IMR-90 (cell line): ENCODE measurements around the gene S100A2. TPM values are rescaled to one million over a fixed set of nuclear protein-coding genes. Genes with fewer than 3 reads are reported as not detected.
A peak's percentile ranks its signal among the peaks of the same experiment; 100 is the strongest.

Experiments used
- ATAC-seq: fragments of 200-7000 bp; cut with Tn5 transposase; 2 replicates; pipeline ENCODE4 v1.9.1; 2020; ENCODE audit warnings: low read depth, mild to moderate bottlenecking, moderate library complexity
- BruUV-seq: library from RNA; stranded (reverse); fragments of 400-500 nt; replicated peaks from 2 replicates; lab custom pipeline; 2021; lab: Mats Ljungman, UMichigan
- CTCF ChIA-PET: fragments of 300-600 bp; formaldehyde crosslinking; extraction: SDS; loops from one replicate; lab custom pipeline; 2021; ENCODE audit warnings: antibody characterized with exemption; lab: Yijun Ruan, JAX
- POLR2A ChIA-PET: fragments of 300-600 bp; sonication (Branson Sonifier 250); formaldehyde crosslinking; loops from one replicate; lab custom pipeline; 2022; ENCODE audit warnings: antibody characterized with exemption; ENCODE audit not compliant: unreplicated experiment; lab: Charles Lee
- DNase-seq: peaks from one replicate; pipeline ENCODE4 v3.0.0; 2013
- H2AFZ ChIP-seq: replicated peaks from 2 replicates; pipeline ENCODE3; 2013; ENCODE audit warnings: low read length, mild to moderate bottlenecking; ENCODE audit not compliant: poor library complexity
- H2AK5ac ChIP-seq: 2 replicates; pipeline ENCODE4 v1.6.1; 2013; ENCODE audit warnings: low read depth, low read length, inconsistent platforms
- H2AK9ac ChIP-seq: replicated peaks from 2 replicates; pipeline ENCODE3; 2013; ENCODE audit warnings: mild to moderate bottlenecking, low read depth, low read length, moderate library complexity; ENCODE audit not compliant: poor library complexity
- H2BK120ac ChIP-seq: 2 replicates; pipeline ENCODE4 v1.6.1; 2013; ENCODE audit warnings: low read depth, low read length, inconsistent platforms
- H2BK15ac ChIP-seq: 3 replicates; pipeline ENCODE4 v1.6.1; 2013; ENCODE audit warnings: low read depth, low read length, inconsistent platforms
- H2BK20ac ChIP-seq: 2 replicates; pipeline ENCODE4 v1.6.1; 2013; ENCODE audit warnings: low read depth, mild to moderate bottlenecking, inconsistent platforms, low read length, moderate library complexity
- H2BK5ac ChIP-seq: 2 replicates; pipeline ENCODE4 v1.6.1; 2013; ENCODE audit warnings: mild to moderate bottlenecking, low read depth, low read length, inconsistent platforms; ENCODE audit not compliant: poor library complexity, severe bottlenecking
- H3K14ac ChIP-seq: replicated peaks from 2 replicates; pipeline ENCODE4 v1.6.1; 2013; ENCODE audit warnings: low read depth, low read length, inconsistent platforms
- H3K18ac ChIP-seq: 2 replicates; pipeline ENCODE4 v1.6.1; 2013; ENCODE audit warnings: low read depth, low read length, control low read depth
- H3K23ac ChIP-seq: 2 replicates; pipeline ENCODE4 v1.6.1; 2013; ENCODE audit warnings: low read depth, low read length, inconsistent platforms
- H3K27ac ChIP-seq: 2 replicates; pipeline ENCODE4 v1.5.1; 2013; ENCODE audit warnings: mild to moderate bottlenecking, control low read depth, low read length; ENCODE audit not compliant: insufficient read depth
- H3K27me3 ChIP-seq: 2 replicates; pipeline ENCODE4 v1.6.1; 2013; ENCODE audit warnings: low read length; ENCODE audit not compliant: control insufficient read depth, insufficient read depth
- H3K36me3 ChIP-seq: 2 replicates; pipeline ENCODE4 v1.6.1; 2013; ENCODE audit warnings: low read length, mixed read lengths; ENCODE audit not compliant: control insufficient read depth, insufficient read depth
- H3K4ac ChIP-seq: 2 replicates; pipeline ENCODE4 v1.6.1; 2013; ENCODE audit warnings: low read depth, low read length, inconsistent platforms
- H3K4me1 ChIP-seq: 2 replicates; pipeline ENCODE4 v1.6.1; 2013; ENCODE audit warnings: low read length, mixed read lengths; ENCODE audit not compliant: control insufficient read depth, insufficient read depth
- H3K4me2 ChIP-seq: 2 replicates; pipeline ENCODE4 v1.6.1; 2013; ENCODE audit warnings: low read depth, mild to moderate bottlenecking, control low read depth, low read length, moderate library complexity
- H3K4me3 ChIP-seq: 2 replicates; pipeline ENCODE4 v1.5.1; 2013; ENCODE audit warnings: low read depth, mild to moderate bottlenecking, control low read depth, low read length, moderate library complexity; ENCODE audit not compliant: insufficient read depth
- H3K56ac ChIP-seq: 2 replicates; pipeline ENCODE4 v1.6.1; 2013; ENCODE audit warnings: low read length, inconsistent platforms; ENCODE audit not compliant: insufficient read depth; ENCODE audit errors: extremely low read depth
- H3K79me1 ChIP-seq, 2 experiments: 2 replicates each; pipeline ENCODE4 v1.6.1; 2013; ENCODE audit warnings: low read length in 2 of 2, inconsistent platforms in 1 of 2, low read depth in 1 of 2
- H3K9ac ChIP-seq: 2 replicates; pipeline ENCODE4 v1.6.1; 2013; ENCODE audit warnings: low read depth, low read length, control low read depth
- H3K9me1 ChIP-seq: 2 replicates; pipeline ENCODE4 v1.6.1; 2013; ENCODE audit warnings: low read length, inconsistent platforms; ENCODE audit not compliant: insufficient read depth
- H3K9me3 ChIP-seq: 2 replicates; pipeline ENCODE4 v1.6.1; 2013; ENCODE audit warnings: low read length; ENCODE audit not compliant: control insufficient read depth, insufficient read depth
- H4K20me1 ChIP-seq: 2 replicates; pipeline ENCODE4 v1.6.1; 2013; ENCODE audit warnings: low read length, inconsistent platforms; ENCODE audit not compliant: insufficient read depth
- H4K5ac ChIP-seq: 2 replicates; pipeline ENCODE4 v1.6.1; 2013; ENCODE audit warnings: mild to moderate bottlenecking, low read depth, low read length, control low read depth
- H4K8ac ChIP-seq, 2 experiments: 2 replicates each; pipeline ENCODE4 v1.6.1; 2013; ENCODE audit warnings: low read depth in 2 of 2, low read length in 2 of 2, control low read depth in 1 of 2, inconsistent platforms in 1 of 2
- H4K91ac ChIP-seq: 2 replicates; pipeline ENCODE4 v1.6.1; 2013; ENCODE audit warnings: low read depth, low read length, inconsistent platforms; ENCODE audit not compliant: insufficient read depth
- BHLHE40 ChIP-seq: fragments of 150-350 bp; IDR thresholded peaks from 2 replicates; pipeline ENCODE4 v1.6.1; 2016; ENCODE audit warnings: mild to moderate bottlenecking, low read depth, low read length
- CEBPB ChIP-seq: IDR thresholded peaks from 2 replicates; pipeline ENCODE4 v1.6.1; 2012; ENCODE audit warnings: low read depth, low read length, improper control_type of control experiment
- CTCF ChIP-seq: conservative IDR thresholded peaks from 2 replicates; pipeline ENCODE4 v1.5.1; 2012; ENCODE audit warnings: mild to moderate bottlenecking, low read depth, low read length, improper control_type of control experiment
- ELK1 ChIP-seq: fragments of 150-350 bp; IDR thresholded peaks from 2 replicates; pipeline ENCODE4 v1.6.1; 2016; ENCODE audit warnings: low read depth, mild to moderate bottlenecking, low read length, moderate library complexity, borderline replicate concordance
- FOS ChIP-seq: fragments of 150-350 bp; IDR thresholded peaks from 2 replicates; pipeline ENCODE4 v1.6.1; 2016; ENCODE audit warnings: low read depth, low read length
- MAFK ChIP-seq: IDR thresholded peaks from 2 replicates; pipeline ENCODE4 v1.6.1; 2012; ENCODE audit warnings: low read depth, low read length, improper control_type of control experiment
- MAZ ChIP-seq: IDR thresholded peaks from 2 replicates; pipeline ENCODE4 v1.6.1; 2012; ENCODE audit warnings: low read depth, mild to moderate bottlenecking, low read length, improper control_type of control experiment, moderate library complexity, borderline replicate concordance
- NFE2L2 ChIP-seq: fragments of 150-350 bp; IDR thresholded peaks from 2 replicates; pipeline ENCODE4 v1.6.1; 2016; ENCODE audit warnings: low read depth, mild to moderate bottlenecking, low read length
- POLR2A ChIP-seq: IDR thresholded peaks from 2 replicates; pipeline ENCODE4 v1.6.1; 2012; ENCODE audit warnings: mild to moderate bottlenecking, low read depth, low read length
- RAD21 ChIP-seq: IDR thresholded peaks from 2 replicates; pipeline ENCODE4 v1.6.1; 2012; ENCODE audit warnings: low read length, improper control_type of control experiment
- RCOR1 ChIP-seq: IDR thresholded peaks from 2 replicates; pipeline ENCODE4 v1.6.1; 2012; ENCODE audit warnings: mild to moderate bottlenecking, low read length, improper control_type of control experiment; ENCODE audit not compliant: insufficient replicate concordance
- RFX5 ChIP-seq: IDR thresholded peaks from 2 replicates; pipeline ENCODE4 v1.8.0; 2012; ENCODE audit warnings: low read depth, mild to moderate bottlenecking, low read length, moderate library complexity
- WGBS, 2 experiments: methylation state at CpG; one replicate each; pipeline versions ENCODE4 v1.1.5 to v1.1.7; 2013; ENCODE audit warnings: missing lambda C conversion rate in 2 of 2; ENCODE audit not compliant: insufficient read length in 1 of 2; ENCODE audit errors: extremely low coverage in 2 of 2; 5-methylcytosine and 5-hydroxymethylcytosine counted together
- dilution Hi-C: fragments of 300-500 bp; cut with HindIII; formaldehyde crosslinking; loops from one replicate; pipeline ENCODE4 v1.14.3; 2018; ENCODE audit warnings: low sequenced_read_pairs; ENCODE audit not compliant: unreplicated experiment
- in situ Hi-C: fragments of 300-500 bp; cut with MboI; formaldehyde crosslinking; loops from 3 replicates; pipeline ENCODE4 v1.14.3; 2019; ENCODE audit warnings: low sequenced_read_pairs, inconsistent platforms, mixed read lengths
- intact Hi-C: fragments of 100-400 bp; cut with micrococcal nuclease; formaldehyde crosslinking; loops from 2 replicates; pipeline ENCODE4 v1.10.0; 2022
- polyA plus RNA-seq, 3 experiments: library from polyadenylated mRNA; depleted of rRNA; stranded (reverse); fragments of >200 nt; gene quantifications; 2 replicates each; pipeline ENCODE4 v1.2.3, GENCODE V29; 2012; ENCODE audit warnings: low replicate concordance in 1 of 3
- total RNA-seq: library from RNA; depleted of rRNA; stranded (reverse); fragments of >200 nt; gene quantifications from 2 replicates; pipeline ENCODE4 v1.2.3, GENCODE V29; 2012

S100A2 gene
- total and polyA plus RNA-seq, 2 of the 4 experiments (the other 2 are of a cell fraction): 3.6 to 7.9 TPM

GRCh38 chr1:153540394-153541361, 25.0 kb downstream of the S100A2 start, which contains the start of gene S100A5:
S100A5 (minus strand) TSS chr1:153540934; CDS start chr1:153540191, 743 bp downstream.
- no TSS peak for BruUV-seq
- no peaks in the 10 kb centered on the region for H3K9me3 ChIP-seq
- H3K18ac ChIP-seq: no peak within 1 kb of the TSS
- H2AK5ac ChIP-seq: peak within 1 kb of the TSS; percentile 94
- no peaks in the 10 kb centered on the region for H3K36me3 ChIP-seq
- no peak within 1 kb of the TSS for H3K56ac ChIP-seq
- H3K27me3 ChIP-seq: no peaks in the 10 kb centered on the region
- peak within 1 kb of the TSS; percentile 97 for H2AK9ac ChIP-seq
- peak within 1 kb of the TSS; percentile 73 for H3K14ac ChIP-seq
- no peak within 1 kb of the TSS for H3K4me3 ChIP-seq
- peak within 1 kb of the TSS; percentile 77 for H2BK120ac ChIP-seq
- ChIA-PET CTCF (interaction anchor here (1.2 to 1.4 kb wide), 2 partner anchors 8 to 12 kb away, joined by 3 read pairs; no protein-coding TSS in a partner anchor), POLR2A (interaction anchor here (1.4 kb wide), 1 partner anchor 26 kb away, joined by 5 read pairs; no protein-coding TSS in a partner anchor)
- peak within 1 kb of the TSS; percentile 8 to 89 for H4K8ac ChIP-seq
- ATAC-seq (no peak), DNase-seq (peak; percentile 55)
- H3K27ac ChIP-seq: no peak within 1 kb of the TSS
- H3K4ac ChIP-seq: peak within 1 kb of the TSS; percentile 83
- H3K9ac ChIP-seq: no peak within 1 kb of the TSS
- peak within 1 kb of the TSS; percentile 44; the same call in 1 of the 2 replicates for H4K5ac ChIP-seq
- intact Hi-C loops (no loop called here), dilution Hi-C loops (no loop called here), in situ Hi-C loops (loop anchor here (25.0 kb wide), 1 partner anchor 422 kb away; the partner anchor contains the start of genes CREB3L4, CRTC2 and SLC39A1)
- peak within 1 kb of the TSS; percentile 87 for H2AFZ ChIP-seq
- no peak for TF ChIP-seq RAD21
- TF ChIP-seq BHLHE40: no peak
- no peak for TF ChIP-seq CEBPB
- TF ChIP-seq MAZ: no peak
- no peak for TF ChIP-seq ELK1
- TF ChIP-seq NFE2L2: no peak
- TF ChIP-seq POLR2A: no peak
- no peak for TF ChIP-seq MAFK
- TF ChIP-seq RFX5: no peak
- TF ChIP-seq RCOR1: no peak
- TF ChIP-seq CTCF: no peak
- no peak for TF ChIP-seq FOS
- H3K9me1 ChIP-seq: peaks cover 50% of the 10 kb centered on the region
- H4K91ac ChIP-seq: peak within 1 kb of the TSS; percentile 77
- H2BK5ac ChIP-seq: peak within 1 kb of the TSS; percentile 27
- WGBS, 2 experiments: no CpG with 5 or more reads among the region's 11 CpGs
- H3K23ac ChIP-seq: peak within 1 kb of the TSS; percentile 66; the same call in 1 of the 2 replicates
- peaks cover 5 to 38% of the 10 kb centered on the region in 2 experiments; a peak in 3 of 4 replicates for H3K79me1 ChIP-seq
- H2BK15ac ChIP-seq: peak within 1 kb of the TSS; percentile 69; the same call in 2 of the 3 replicates
- H2BK20ac ChIP-seq: peak within 1 kb of the TSS; percentile 85
- H3K4me2 ChIP-seq: no peak within 1 kb of the TSS
- peaks cover 33% of the 10 kb centered on the region for H3K4me1 ChIP-seq
- H4K20me1 ChIP-seq: no peaks in the 10 kb centered on the region
